HepG2 (cell line): Measurements from ENCODE around the gene DUS1L. TPM values are rescaled to one million over a fixed set of nuclear protein-coding genes. Genes with fewer than 3 reads are reported as not detected.

Experiments used
- AKAP8 ChIP-seq: sonication (generic); formaldehyde crosslinking; IDR thresholded peaks from 2 replicates; pipeline ENCODE4 v1.5.1; 2020; ENCODE audit warnings: mild to moderate bottlenecking, missing genetic modification reagents
- ATAD3A ChIP-seq: sonication (generic); formaldehyde crosslinking; IDR thresholded peaks from 2 replicates; pipeline ENCODE4 v1.4.0; 2020; ENCODE audit warnings: missing genetic modification reagents
- CEBPB ChIP-seq: IDR thresholded peaks from 2 replicates; pipeline ENCODE4 v1.6.1; 2011; ENCODE audit warnings: low read depth, low read length, improper control_type of control experiment, borderline replicate concordance
- CENPBD1 ChIP-seq: sonication (generic); formaldehyde crosslinking; IDR thresholded peaks from 2 replicates; pipeline ENCODE4 v1.8.0; 2022; ENCODE audit warnings: missing genetic modification reagents, low read depth, mild to moderate bottlenecking, borderline replicate concordance
- EHMT2 ChIP-seq: fragments of 200-600 bp; sonication (generic); IDR thresholded peaks from 2 replicates; pipeline ENCODE4 v1.7.0; 2017; ENCODE audit warnings: antibody characterized with exemption, low read depth, low read length, borderline replicate concordance
- HHEX ChIP-seq: IDR thresholded peaks from 2 replicates; pipeline ENCODE4 v1.6.1; 2016; ENCODE audit warnings: control low read depth
- KDM3A ChIP-seq: IDR thresholded peaks from 2 replicates; pipeline ENCODE4 v1.6.1; 2018; ENCODE audit warnings: low read depth, missing compliant biosample characterization
- NCOA1 ChIP-seq: sonication (generic); formaldehyde crosslinking; IDR thresholded peaks from 2 replicates; pipeline ENCODE4 v1.9.0; 2021; ENCODE audit warnings: missing genetic modification reagents
- RAD51 ChIP-seq: fragments of 450-650 bp; IDR thresholded peaks from 2 replicates; pipeline ENCODE4 v1.6.1; 2016; ENCODE audit warnings: borderline replicate concordance
- RARG ChIP-seq: sonication (generic); formaldehyde crosslinking; IDR thresholded peaks from 2 replicates; pipeline ENCODE4 v1.4.0; 2020; ENCODE audit warnings: low read depth, mild to moderate bottlenecking, missing genetic modification reagents
- SPEN ChIP-seq: sonication (generic); formaldehyde crosslinking; IDR thresholded peaks from 2 replicates; pipeline ENCODE4 v1.5.1; 2020; ENCODE audit warnings: low read depth, mild to moderate bottlenecking, missing genetic modification reagents
- ZNF17 ChIP-seq: sonication (generic); formaldehyde crosslinking; IDR thresholded peaks from 2 replicates; pipeline ENCODE4 v1.5.0; 2020; ENCODE audit warnings: mild to moderate bottlenecking, missing genetic modification reagents
- ZNF382 ChIP-seq: sonication (generic); formaldehyde crosslinking; IDR thresholded peaks from 2 replicates; pipeline ENCODE4 v1.5.0; 2020; ENCODE audit warnings: missing genetic modification reagents, mild to moderate bottlenecking, borderline replicate concordance
- ZNF703 ChIP-seq: sonication (generic); formaldehyde crosslinking; IDR thresholded peaks from 2 replicates; pipeline ENCODE4 v1.5.1; 2020; ENCODE audit warnings: missing genetic modification reagents, mild to moderate bottlenecking, moderate library complexity, borderline replicate concordance
- ZNF713 ChIP-seq: sonication (generic); formaldehyde crosslinking; IDR thresholded peaks from 2 replicates; pipeline ENCODE4 v1.4.0; 2020; ENCODE audit warnings: mild to moderate bottlenecking, missing genetic modification reagents
- polyA plus RNA-seq, 8 experiments: library from polyadenylated mRNA; depleted of rRNA in 3 of 8; stranded (reverse) in 7 of 8; unstranded in 1 of 8; fragments of >200 nt; fragmentation: Illumina TruSeq in 4 of 8; extraction: Trizol in 4 of 8; gene quantifications; 2 replicates each; pipeline versions ENCODE4 v1.2.1 to v1.2.3, GENCODE V29; 2011 to 2016; ENCODE audit warnings: low read depth in 4 of 8, missing spikeins in 1 of 8, mixed read lengths in 1 of 8; ENCODE audit not compliant: insufficient read depth in 1 of 8
- total RNA-seq, 5 experiments: library from RNA; depleted of rRNA; stranded (reverse); fragments of >200 nt; fragmentation: Illumina TruSeq; extraction: Trizol; gene quantifications; 2 replicates each; pipeline ENCODE4 v1.2.3, GENCODE V29; 2016; ENCODE audit warnings: low read depth in 1 of 5
- TF ChIP-seq, protein P1 (sequence below): IDR thresholded peaks from 2 replicates; pipeline ENCODE4 v1.6.1; 2012; ENCODE audit warnings: inconsistent platforms
- TF ChIP-seq, protein P2 (sequence below): sonication (generic); formaldehyde crosslinking; IDR thresholded peaks from 2 replicates; pipeline ENCODE4 v1.8.1; 2023; ENCODE audit warnings: mild to moderate bottlenecking, missing genetic modification reagents
- TF ChIP-seq, protein P3 (sequence below): sonication (generic); formaldehyde crosslinking; IDR thresholded peaks from 2 replicates; pipeline ENCODE4 v1.5.0; 2020; ENCODE audit warnings: missing genetic modification reagents, mild to moderate bottlenecking, borderline replicate concordance
- TF ChIP-seq, protein P4 (sequence below): sonication (generic); formaldehyde crosslinking; IDR thresholded peaks from 2 replicates; pipeline ENCODE4 v1.4.0; 2020; ENCODE audit warnings: missing genetic modification reagents, borderline replicate concordance
- TF ChIP-seq, protein P5 (sequence below): sonication (generic); formaldehyde crosslinking; IDR thresholded peaks from 2 replicates; pipeline ENCODE4 v1.8.1; 2022; ENCODE audit warnings: low read depth, mild to moderate bottlenecking, missing genetic modification reagents

DUS1L gene
- total and polyA plus RNA-seq, 2 of the 13 experiments (the other 11 are each of a cell fraction or from before 2014, with no cell fraction given): 81.0 to 109 TPM

- TF ChIP-seq NCOA1 (CRISPR knock-in tag): no peak
- TF ChIP-seq CEBPB: no peak
- peak; percentile 56; the same call in 1 of the 2 replicates for TF ChIP-seq ATAD3A (CRISPR knock-in tag)
- TF ChIP-seq SPEN: peak; percentile 82
- TF ChIP-seq, protein P1, sequence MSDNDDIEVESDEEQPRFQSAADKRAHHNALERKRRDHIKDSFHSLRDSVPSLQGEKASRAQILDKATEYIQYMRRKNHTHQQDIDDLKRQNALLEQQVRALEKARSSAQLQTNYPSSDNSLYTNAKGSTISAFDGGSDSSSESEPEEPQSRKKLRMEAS: no peak
- TF ChIP-seq, protein P2, sequence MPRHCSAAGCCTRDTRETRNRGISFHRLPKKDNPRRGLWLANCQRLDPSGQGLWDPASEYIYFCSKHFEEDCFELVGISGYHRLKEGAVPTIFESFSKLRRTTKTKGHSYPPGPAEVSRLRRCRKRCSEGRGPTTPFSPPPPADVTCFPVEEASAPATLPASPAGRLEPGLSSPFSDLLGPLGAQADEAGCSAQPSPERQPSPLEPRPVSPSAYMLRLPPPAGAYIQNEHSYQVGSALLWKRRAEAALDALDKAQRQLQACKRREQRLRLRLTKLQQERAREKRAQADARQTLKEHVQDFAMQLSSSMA (CRISPR knock-in tag): peak; percentile 83
- TF ChIP-seq, protein P3, sequence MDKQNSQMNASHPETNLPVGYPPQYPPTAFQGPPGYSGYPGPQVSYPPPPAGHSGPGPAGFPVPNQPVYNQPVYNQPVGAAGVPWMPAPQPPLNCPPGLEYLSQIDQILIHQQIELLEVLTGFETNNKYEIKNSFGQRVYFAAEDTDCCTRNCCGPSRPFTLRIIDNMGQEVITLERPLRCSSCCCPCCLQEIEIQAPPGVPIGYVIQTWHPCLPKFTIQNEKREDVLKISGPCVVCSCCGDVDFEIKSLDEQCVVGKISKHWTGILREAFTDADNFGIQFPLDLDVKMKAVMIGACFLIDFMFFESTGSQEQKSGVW (CRISPR knock-in tag): no peak
- TF ChIP-seq, protein P4, sequence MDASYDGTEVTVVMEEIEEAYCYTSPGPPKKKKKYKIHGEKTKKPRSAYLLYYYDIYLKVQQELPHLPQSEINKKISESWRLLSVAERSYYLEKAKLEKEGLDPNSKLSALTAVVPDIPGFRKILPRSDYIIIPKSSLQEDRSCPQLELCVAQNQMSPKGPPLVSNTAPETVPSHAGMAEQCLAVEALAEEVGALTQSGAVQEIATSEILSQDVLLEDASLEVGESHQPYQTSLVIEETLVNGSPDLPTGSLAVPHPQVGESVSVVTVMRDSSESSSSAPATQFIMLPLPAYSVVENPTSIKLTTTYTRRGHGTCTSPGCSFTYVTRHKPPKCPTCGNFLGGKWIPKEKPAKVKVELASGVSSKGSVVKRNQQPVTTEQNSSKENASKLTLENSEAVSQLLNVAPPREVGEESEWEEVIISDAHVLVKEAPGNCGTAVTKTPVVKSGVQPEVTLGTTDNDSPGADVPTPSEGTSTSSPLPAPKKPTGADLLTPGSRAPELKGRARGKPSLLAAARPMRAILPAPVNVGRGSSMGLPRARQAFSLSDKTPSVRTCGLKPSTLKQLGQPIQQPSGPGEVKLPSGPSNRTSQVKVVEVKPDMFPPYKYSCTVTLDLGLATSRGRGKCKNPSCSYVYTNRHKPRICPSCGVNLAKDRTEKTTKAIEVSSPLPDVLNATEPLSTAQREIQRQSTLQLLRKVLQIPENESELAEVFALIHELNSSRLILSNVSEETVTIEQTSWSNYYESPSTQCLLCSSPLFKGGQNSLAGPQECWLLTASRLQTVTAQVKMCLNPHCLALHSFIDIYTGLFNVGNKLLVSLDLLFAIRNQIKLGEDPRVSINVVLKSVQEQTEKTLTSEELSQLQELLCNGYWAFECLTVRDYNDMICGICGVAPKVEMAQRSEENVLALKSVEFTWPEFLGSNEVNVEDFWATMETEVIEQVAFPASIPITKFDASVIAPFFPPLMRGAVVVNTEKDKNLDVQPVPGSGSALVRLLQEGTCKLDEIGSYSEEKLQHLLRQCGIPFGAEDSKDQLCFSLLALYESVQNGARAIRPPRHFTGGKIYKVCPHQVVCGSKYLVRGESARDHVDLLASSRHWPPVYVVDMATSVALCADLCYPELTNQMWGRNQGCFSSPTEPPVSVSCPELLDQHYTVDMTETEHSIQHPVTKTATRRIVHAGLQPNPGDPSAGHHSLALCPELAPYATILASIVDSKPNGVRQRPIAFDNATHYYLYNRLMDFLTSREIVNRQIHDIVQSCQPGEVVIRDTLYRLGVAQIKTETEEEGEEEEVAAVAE: no peak
- no peak for TF ChIP-seq RARG (CRISPR knock-in tag)
- 0 out of 2 replicates have a peak, but pooled peaks have one; percentile 78 for TF ChIP-seq CENPBD1
- peak; percentile 96 for TF ChIP-seq AKAP8
- no peak for TF ChIP-seq HHEX
- no peak for TF ChIP-seq EHMT2
- TF ChIP-seq, protein P5, sequence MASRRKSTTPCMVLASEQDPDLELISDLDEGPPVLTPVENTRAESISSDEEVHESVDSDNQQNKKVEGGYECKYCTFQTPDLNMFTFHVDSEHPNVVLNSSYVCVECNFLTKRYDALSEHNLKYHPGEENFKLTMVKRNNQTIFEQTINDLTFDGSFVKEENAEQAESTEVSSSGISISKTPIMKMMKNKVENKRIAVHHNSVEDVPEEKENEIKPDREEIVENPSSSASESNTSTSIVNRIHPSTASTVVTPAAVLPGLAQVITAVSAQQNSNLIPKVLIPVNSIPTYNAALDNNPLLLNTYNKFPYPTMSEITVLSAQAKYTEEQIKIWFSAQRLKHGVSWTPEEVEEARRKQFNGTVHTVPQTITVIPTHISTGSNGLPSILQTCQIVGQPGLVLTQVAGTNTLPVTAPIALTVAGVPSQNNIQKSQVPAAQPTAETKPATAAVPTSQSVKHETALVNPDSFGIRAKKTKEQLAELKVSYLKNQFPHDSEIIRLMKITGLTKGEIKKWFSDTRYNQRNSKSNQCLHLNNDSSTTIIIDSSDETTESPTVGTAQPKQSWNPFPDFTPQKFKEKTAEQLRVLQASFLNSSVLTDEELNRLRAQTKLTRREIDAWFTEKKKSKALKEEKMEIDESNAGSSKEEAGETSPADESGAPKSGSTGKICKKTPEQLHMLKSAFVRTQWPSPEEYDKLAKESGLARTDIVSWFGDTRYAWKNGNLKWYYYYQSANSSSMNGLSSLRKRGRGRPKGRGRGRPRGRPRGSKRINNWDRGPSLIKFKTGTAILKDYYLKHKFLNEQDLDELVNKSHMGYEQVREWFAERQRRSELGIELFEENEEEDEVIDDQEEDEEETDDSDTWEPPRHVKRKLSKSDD: peak; percentile 79
- no peak for TF ChIP-seq ZNF713 (CRISPR knock-in tag)
- TF ChIP-seq RAD51: no peak
- TF ChIP-seq ZNF703: peak; percentile 83
- TF ChIP-seq ZNF382 (CRISPR knock-in tag): no peak
- peak; percentile 30; the same call in 1 of the 2 replicates for TF ChIP-seq KDM3A (CRISPR knock-in tag)
- no peak for TF ChIP-seq ZNF17
Measured at GRCh38 chr17:82103553-82104451, 38.2 kb upstream of the DUS1L start (continued).
